Measurements from ENCODE around the gene ARL5C.

The ARL5C gene

GRCh38 chr17:39108461-39109375, 57.2 kb downstream of the ARL5C start:
- TF ChIP-seq PATZ1 (CRISPR knock-in tag; IDR thresholded peaks at IDR 0.05; ENCODE audit: borderline replicate concordance): no peak
- no peak for TF ChIP-seq ZNF565 (CRISPR knock-in tag; conservative IDR thresholded peaks at IDR 0.05; ENCODE audit: low read depth)
- no peak for TF ChIP-seq BACH2 (CRISPR knock-in tag; IDR thresholded peaks at IDR 0.05; ENCODE audit: borderline replicate concordance)
- no peak for TF ChIP-seq SNAI2 (CRISPR knock-in tag; IDR thresholded peaks at IDR 0.05)
- no peak for TF ChIP-seq TCF4 (CRISPR knock-in tag; IDR thresholded peaks at IDR 0.05; ENCODE audit: borderline replicate concordance)
- no peak for TF ChIP-seq ZNF8 (CRISPR knock-in tag; IDR thresholded peaks at IDR 0.05)
- no peak for TF ChIP-seq PPARA (CRISPR knock-in tag; IDR thresholded peaks at IDR 0.05; ENCODE audit: borderline replicate concordance)
- TF ChIP-seq ARNTL (CRISPR knock-in tag; IDR thresholded peaks at IDR 0.05; ENCODE audit: borderline replicate concordance, low read depth): no peak
- no peak for TF ChIP-seq GLIS3 (CRISPR knock-in tag; IDR thresholded peaks at IDR 0.05)
- TF ChIP-seq POU6F1 (CRISPR knock-in tag; IDR thresholded peaks at IDR 0.05; ENCODE audit: borderline replicate concordance, low read depth): no peak
- TF ChIP-seq ZFP3 (CRISPR knock-in tag; IDR thresholded peaks at IDR 0.05): no peak
- ATAC-seq: no peak

- TF ChIP-seq ZNF70 (CRISPR knock-in tag; IDR thresholded peaks at IDR 0.05): no peak
- TF ChIP-seq CSRNP3 (CRISPR knock-in tag; IDR thresholded peaks at IDR 0.05): no peak
- no peak for TF ChIP-seq POU6F1 (CRISPR knock-in tag; IDR thresholded peaks at IDR 0.05; ENCODE audit: borderline replicate concordance, low read depth)
- no peak for TF ChIP-seq CREB5 (CRISPR knock-in tag; IDR thresholded peaks at IDR 0.05; ENCODE audit: low read depth)
- TF ChIP-seq ZFP3 (CRISPR knock-in tag; IDR thresholded peaks at IDR 0.05): no peak
- no peak for TF ChIP-seq BACH2 (CRISPR knock-in tag; IDR thresholded peaks at IDR 0.05; ENCODE audit: borderline replicate concordance)
- TF ChIP-seq ZFP30 (CRISPR knock-in tag; IDR thresholded peaks at IDR 0.05): no peak
- no peak for TF ChIP-seq PPARA (CRISPR knock-in tag; IDR thresholded peaks at IDR 0.05; ENCODE audit: borderline replicate concordance)
- TF ChIP-seq ZNF8 (CRISPR knock-in tag; IDR thresholded peaks at IDR 0.05): no peak
- no peak for TF ChIP-seq ARNTL (CRISPR knock-in tag; IDR thresholded peaks at IDR 0.05; ENCODE audit: borderline replicate concordance, low read depth)
- no peak for TF ChIP-seq GLIS3 (CRISPR knock-in tag; IDR thresholded peaks at IDR 0.05)
- TF ChIP-seq TCF4 (CRISPR knock-in tag; IDR thresholded peaks at IDR 0.05; ENCODE audit: borderline replicate concordance): no peak
- no peak for TF ChIP-seq ISL1 (CRISPR knock-in tag; IDR thresholded peaks at IDR 0.05)
- no peak for TF ChIP-seq ESRRG (CRISPR knock-in tag; IDR thresholded peaks at IDR 0.05)
- ATAC-seq: no peak
Observed at GRCh38 chr17:39107973-39108372, 58.0 kb downstream of the ARL5C start.

GRCh38 chr17:39107155-39107554, 58.8 kb downstream of the ARL5C start:
- TF ChIP-seq ZNF70 (CRISPR knock-in tag; IDR thresholded peaks at IDR 0.05): no peak
- TF ChIP-seq ZNF565 (CRISPR knock-in tag; conservative IDR thresholded peaks at IDR 0.05; ENCODE audit: low read depth): no peak
- no peak for TF ChIP-seq ZC3H10 (CRISPR knock-in tag; IDR thresholded peaks at IDR 0.05)
- ATAC-seq: no peak
